Activated T-cell treated with anti-CD3 and anti-CD28 coated beads, Interleukin-2, amount 50 U/mL, for 24 hours (primary cell): ENCODE results near the gene SACS.

Experiments
- DNase-seq: peaks from one replicate; pipeline ENCODE4 v3.0.0-alpha.2; 2020
- H3K27ac Mint-ChIP-seq: 2 replicates; pipeline ENCODE4 v1.8.0; 2020; ENCODE audit warnings: mild to moderate bottlenecking, mixed read lengths
- H3K27me3 Mint-ChIP-seq: 2 replicates; pipeline ENCODE4 v1.8.0; 2020; ENCODE audit warnings: mixed read lengths
- H3K36me3 Mint-ChIP-seq: 2 replicates; pipeline ENCODE4 v1.8.0; 2020; ENCODE audit warnings: low read depth, mixed read lengths
- H3K4me1 Mint-ChIP-seq: 2 replicates; pipeline ENCODE4 v1.8.0; 2020; ENCODE audit warnings: low read depth, mixed read lengths
- H3K4me3 Mint-ChIP-seq: 2 replicates; pipeline ENCODE4 v1.8.0; 2020; ENCODE audit warnings: mild to moderate bottlenecking, moderate library complexity, mixed read lengths
- H3K9me3 Mint-ChIP-seq: 2 replicates; pipeline ENCODE4 v1.8.0; 2020; ENCODE audit warnings: mixed read lengths

Gene SACS, protein sequence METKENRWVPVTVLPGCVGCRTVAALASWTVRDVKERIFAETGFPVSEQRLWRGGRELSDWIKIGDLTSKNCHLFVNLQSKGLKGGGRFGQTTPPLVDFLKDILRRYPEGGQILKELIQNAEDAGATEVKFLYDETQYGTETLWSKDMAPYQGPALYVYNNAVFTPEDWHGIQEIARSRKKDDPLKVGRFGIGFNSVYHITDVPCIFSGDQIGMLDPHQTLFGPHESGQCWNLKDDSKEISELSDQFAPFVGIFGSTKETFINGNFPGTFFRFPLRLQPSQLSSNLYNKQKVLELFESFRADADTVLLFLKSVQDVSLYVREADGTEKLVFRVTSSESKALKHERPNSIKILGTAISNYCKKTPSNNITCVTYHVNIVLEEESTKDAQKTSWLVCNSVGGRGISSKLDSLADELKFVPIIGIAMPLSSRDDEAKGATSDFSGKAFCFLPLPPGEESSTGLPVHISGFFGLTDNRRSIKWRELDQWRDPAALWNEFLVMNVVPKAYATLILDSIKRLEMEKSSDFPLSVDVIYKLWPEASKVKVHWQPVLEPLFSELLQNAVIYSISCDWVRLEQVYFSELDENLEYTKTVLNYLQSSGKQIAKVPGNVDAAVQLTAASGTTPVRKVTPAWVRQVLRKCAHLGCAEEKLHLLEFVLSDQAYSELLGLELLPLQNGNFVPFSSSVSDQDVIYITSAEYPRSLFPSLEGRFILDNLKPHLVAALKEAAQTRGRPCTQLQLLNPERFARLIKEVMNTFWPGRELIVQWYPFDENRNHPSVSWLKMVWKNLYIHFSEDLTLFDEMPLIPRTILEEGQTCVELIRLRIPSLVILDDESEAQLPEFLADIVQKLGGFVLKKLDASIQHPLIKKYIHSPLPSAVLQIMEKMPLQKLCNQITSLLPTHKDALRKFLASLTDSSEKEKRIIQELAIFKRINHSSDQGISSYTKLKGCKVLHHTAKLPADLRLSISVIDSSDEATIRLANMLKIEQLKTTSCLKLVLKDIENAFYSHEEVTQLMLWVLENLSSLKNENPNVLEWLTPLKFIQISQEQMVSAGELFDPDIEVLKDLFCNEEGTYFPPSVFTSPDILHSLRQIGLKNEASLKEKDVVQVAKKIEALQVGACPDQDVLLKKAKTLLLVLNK (N-terminal part only)

DNA sequence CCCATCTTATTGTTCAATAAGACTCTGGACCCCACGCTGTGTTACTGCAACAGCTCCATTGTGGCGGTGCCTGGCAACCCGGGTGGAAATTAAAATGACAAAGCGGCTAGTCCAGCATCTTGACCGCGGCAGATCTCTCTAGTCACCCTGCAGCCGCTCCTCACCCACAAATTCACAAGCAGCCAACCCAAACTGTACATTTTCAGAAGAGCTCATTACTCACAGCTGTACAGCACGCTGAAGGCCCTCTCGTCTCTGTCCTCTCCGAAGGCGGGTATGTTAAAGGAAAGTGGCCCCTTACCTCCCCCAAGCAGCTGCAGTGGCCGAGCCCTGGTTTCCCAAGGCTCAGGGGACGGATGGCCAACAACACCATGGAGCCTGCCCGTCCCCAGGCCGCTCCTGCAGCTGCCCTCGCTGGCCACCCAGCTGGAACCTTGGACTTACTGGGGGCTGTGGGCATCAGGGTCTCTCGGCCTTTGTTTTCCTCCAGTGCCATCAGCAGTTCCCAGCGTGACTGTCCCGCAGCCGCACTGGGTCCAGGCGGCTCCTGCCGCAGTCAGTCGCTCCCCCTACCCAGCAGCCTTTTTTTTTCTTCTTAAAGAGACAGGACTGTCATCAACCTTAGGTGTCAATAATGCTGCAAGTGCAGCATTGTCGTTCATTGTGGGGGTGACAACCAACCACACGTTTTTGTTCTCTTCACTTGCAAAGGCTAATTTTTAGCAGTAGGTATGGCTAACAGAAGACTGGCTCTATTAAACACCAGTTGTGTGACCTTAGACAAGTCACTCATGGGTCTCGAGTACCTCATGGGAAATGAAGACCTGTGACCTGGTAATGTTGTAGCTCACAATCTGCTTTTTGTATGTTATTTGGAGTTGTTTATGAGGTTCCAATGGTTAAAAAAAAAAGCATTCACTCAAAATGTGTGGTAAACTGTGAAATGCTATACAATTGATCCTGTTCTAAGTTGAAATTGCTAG lies at the start of gene SACS:
TSS of gene SACS (minus strand) at position 532 of the 983 bp plus-strand sequence. CDS start 22,463 bp downstream, outside the sequence.
- Mint-ChIP-seq H3K9me3 (no peaks in the 10 kb centered on the region), H3K4me3 (no peak within 1 kb of the TSS), H3K27me3 (peaks cover 37% of the 10 kb centered on the region), H3K27ac (no peak within 1 kb of the TSS), H3K36me3 (no peaks in the 10 kb centered on the region), H3K4me1 (peaks cover 4% of the 10 kb centered on the region)
- DNase-seq = no peak

DNA sequence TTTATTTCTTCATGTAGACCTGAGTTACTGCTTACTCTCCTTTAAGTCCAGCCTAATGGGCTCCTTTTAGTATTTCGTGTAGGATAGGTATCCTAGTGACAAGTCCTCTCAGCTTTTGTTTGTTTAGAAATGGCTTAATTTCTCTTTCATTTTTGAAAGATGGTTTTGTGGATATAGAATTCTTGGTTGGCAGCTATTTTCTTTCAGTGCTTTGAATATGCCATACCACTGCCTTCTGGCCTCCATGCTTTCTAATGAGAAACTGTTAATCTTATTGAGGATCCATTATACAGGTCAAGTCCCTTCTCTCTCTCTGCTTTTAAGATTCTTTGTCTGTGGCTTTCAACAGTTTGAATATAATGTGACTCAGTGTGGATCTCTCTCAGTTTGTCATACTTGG lies 46.8 kb upstream of the SACS start:
- Mint-ChIP-seq H3K27ac (no peak overlapping the region), H3K9me3 (peaks cover 26% of the 10 kb centered on the region), H3K36me3 (no peaks in the 10 kb centered on the region), H3K4me1 (no peaks in the 10 kb centered on the region), H3K4me3 (no peak overlapping the region), H3K27me3 (peaks cover 28% of the 10 kb centered on the region)
- no peak for DNase-seq

DNA sequence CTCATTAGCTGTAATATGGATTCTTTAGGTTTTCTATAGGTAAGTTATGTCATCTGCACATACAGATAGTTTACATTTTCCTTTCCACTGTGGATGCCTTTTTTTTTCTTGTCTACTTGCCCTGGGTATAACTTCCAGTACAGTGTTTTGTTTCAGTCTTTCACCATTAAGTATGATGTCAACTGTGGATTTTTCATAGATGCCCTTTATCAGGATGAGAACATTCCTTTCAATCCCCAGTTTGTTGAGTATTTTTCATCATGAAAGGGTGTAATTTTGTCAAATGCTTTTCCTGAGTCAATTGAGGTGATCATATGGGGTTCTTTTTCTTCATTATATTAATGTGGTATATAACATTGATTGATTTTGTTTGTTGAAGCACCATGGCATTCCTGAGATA lies 43.6 kb upstream of the SACS start:
- H3K4me1 Mint-ChIP-seq = no peaks in the 10 kb centered on the region
- H3K27ac Mint-ChIP-seq = no peak overlapping the region
- no peaks in the 10 kb centered on the region for H3K36me3 Mint-ChIP-seq
- peaks cover 20% of the 10 kb centered on the region for H3K9me3 Mint-ChIP-seq
- H3K27me3 Mint-ChIP-seq = peaks cover 20% of the 10 kb centered on the region
- no peak for DNase-seq
- no peak overlapping the region for H3K4me3 Mint-ChIP-seq

DNA sequence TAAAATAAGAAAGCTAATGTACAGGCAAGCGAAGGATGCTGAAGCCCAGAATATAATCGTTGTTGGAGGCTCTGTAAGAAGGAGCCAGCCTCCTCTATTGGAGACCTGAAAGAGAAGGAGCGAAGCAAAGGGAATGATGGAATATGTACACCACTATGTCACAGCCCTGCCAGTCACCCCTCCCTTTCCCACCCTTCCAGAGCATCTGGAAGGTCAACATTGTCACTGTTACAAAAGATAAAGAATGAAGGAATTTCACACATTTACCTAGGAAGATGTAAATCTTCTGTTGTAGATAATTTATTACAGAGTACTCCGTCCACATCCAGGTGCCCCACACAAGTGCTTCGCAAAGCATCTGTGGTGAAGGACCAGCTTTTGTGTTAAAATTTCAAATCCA lies 39.7 kb upstream of the SACS start:
- Mint-ChIP-seq H3K9me3 (no peaks in the 10 kb centered on the region), H3K27me3 (peaks cover 12% of the 10 kb centered on the region), H3K4me3 (no peak overlapping the region), H3K4me1 (no peaks in the 10 kb centered on the region), H3K27ac (no peak overlapping the region), H3K36me3 (no peaks in the 10 kb centered on the region)
- no peak for DNase-seq

DNA sequence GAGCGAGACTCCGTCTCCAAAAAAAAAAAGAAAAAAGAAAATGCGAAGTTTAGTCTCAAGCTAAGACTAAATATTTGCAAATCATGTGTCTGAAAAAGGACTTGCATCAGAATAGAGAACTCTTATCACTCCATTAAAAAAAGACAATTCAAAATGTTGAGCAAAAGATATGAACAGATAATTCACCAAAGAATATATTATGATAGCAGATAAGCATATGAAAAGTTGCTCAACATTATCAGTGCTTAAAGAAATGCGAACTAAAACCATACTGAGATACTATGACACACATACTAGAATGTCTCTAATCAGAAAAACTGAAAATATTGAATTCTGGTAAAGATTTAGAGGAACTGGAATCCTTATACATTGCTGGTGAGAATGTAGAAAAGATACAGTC lies 38.7 kb upstream of the SACS start:
- DNase-seq = no peak
- Mint-ChIP-seq H3K36me3 (no peaks in the 10 kb centered on the region), H3K27me3 (peaks cover 11% of the 10 kb centered on the region), H3K27ac (no peak overlapping the region), H3K4me3 (no peak overlapping the region), H3K4me1 (no peaks in the 10 kb centered on the region), H3K9me3 (no peaks in the 10 kb centered on the region)

DNA sequence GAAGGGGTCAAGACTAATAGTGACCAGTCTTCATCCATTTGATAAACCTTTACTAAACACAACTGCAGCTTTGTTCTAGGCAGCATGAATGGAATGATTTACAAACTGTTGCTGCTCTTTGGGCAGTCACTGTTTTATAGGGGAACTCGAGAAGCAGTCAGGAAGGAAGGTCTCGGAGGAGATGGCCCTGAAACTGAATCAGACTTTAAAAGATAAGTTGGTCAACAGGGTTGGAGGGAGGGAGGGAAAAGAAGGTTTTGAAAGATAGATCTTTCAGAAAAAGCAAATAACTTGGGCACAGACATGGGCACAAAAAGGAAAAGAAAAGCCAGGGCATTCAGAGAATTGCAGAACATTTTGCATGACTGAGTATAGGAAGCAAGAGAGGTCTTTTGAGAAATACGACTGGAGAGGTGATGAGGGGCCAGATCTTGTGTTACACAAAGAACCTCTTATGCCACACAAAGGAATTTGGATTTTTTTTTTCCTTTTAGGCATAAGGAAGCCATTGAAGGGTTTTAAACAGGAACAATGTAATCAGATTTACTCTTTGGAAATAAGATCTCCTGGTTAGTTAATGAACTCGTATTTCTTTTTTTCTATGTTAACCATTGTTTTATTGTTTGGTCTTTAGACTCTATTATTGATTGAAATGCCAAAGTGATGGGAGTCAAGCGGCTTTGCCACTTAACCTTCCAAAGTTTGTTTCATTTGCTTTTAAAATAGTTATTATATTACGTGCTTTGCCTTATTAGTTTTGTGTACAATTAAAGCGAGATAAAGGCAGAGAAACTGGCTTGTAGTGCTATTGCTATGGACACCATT lies 37.5 kb upstream of the SACS start:
- Mint-ChIP-seq H3K9me3 (no peaks in the 10 kb centered on the region), H3K27me3 (peaks cover 6% of the 10 kb centered on the region), H3K4me3 (no peak overlapping the region), H3K27ac (no peak overlapping the region), H3K4me1 (peaks cover 7% of the 10 kb centered on the region), H3K36me3 (no peaks in the 10 kb centered on the region)
- DNase-seq = no peak

DNA sequence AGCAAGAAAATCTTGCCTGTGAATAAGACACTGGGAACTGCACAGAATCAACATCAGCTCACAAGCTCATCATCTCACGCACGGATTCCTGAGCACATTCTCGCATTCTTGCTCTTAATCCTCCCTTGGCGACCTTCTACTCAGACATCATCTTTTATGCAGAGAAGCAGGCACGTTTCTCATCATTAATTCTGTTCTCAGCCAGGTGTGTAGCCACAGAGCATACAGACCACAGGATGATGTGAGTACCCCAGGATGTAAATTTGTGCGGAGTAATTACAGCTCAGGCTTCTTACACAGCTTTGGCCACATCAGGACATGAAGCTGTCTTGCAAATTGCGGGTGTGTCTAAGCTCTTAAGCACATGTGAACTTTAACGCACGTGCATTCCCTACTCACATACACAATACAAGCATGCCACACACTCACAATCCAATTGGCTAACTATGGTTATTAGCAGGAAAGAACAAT lies 36.5 kb upstream of the SACS start:
- DNase-seq = no peak
- Mint-ChIP-seq H3K27ac (no peak overlapping the region), H3K4me3 (no peak overlapping the region), H3K9me3 (no peaks in the 10 kb centered on the region), H3K27me3 (peaks cover 4% of the 10 kb centered on the region), H3K36me3 (no peaks in the 10 kb centered on the region), H3K4me1 (peaks cover 11% of the 10 kb centered on the region)

DNA sequence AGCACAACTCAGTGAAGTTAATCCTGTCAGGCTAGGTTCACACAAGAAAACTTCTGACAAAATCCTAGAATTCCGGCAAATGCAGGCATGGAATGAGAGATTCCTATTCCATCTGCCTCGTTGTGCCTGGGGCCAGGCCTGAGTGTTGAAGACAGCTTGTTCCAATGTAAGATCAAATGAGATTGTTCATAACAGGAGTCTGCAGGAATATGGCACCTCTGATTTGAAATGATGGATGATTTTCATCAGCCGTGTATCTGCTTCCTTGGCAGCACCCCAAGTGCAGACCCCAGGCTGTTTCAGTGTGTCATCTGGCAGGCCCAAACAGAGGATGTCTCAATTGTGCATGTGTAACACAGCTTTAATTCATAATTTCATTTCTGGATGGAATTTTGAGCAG lies 35.3 kb upstream of the SACS start:
- Mint-ChIP-seq H3K4me3 (no peak overlapping the region), H3K36me3 (no peaks in the 10 kb centered on the region), H3K4me1 (peaks cover 12% of the 10 kb centered on the region), H3K9me3 (no peaks in the 10 kb centered on the region), H3K27me3 (no peaks in the 10 kb centered on the region), H3K27ac (no peak overlapping the region)
- no peak for DNase-seq

DNA sequence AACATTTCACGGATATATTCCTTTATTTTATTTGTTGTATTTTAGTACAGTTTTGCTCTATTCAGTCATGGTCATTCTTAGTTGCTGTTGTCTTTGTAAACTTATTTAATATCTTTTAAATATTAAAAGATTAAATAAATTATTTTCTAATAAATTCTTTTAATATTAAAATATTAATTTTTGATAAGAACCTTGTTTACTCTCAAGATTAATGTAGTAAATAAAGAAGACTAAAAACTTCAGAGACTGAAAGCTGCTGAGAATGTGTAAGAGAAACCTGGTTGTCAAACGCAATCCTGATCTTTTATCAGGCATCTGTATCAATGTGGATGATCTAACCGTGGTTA lies 34.4 kb upstream of the SACS start:
- H3K27ac Mint-ChIP-seq = no peak overlapping the region
- peaks cover 16% of the 10 kb centered on the region for H3K4me1 Mint-ChIP-seq
- no peaks in the 10 kb centered on the region for H3K27me3 Mint-ChIP-seq
- H3K9me3 Mint-ChIP-seq = no peaks in the 10 kb centered on the region
- no peaks in the 10 kb centered on the region for H3K36me3 Mint-ChIP-seq
- DNase-seq = no peak
- no peak overlapping the region for H3K4me3 Mint-ChIP-seq

DNA sequence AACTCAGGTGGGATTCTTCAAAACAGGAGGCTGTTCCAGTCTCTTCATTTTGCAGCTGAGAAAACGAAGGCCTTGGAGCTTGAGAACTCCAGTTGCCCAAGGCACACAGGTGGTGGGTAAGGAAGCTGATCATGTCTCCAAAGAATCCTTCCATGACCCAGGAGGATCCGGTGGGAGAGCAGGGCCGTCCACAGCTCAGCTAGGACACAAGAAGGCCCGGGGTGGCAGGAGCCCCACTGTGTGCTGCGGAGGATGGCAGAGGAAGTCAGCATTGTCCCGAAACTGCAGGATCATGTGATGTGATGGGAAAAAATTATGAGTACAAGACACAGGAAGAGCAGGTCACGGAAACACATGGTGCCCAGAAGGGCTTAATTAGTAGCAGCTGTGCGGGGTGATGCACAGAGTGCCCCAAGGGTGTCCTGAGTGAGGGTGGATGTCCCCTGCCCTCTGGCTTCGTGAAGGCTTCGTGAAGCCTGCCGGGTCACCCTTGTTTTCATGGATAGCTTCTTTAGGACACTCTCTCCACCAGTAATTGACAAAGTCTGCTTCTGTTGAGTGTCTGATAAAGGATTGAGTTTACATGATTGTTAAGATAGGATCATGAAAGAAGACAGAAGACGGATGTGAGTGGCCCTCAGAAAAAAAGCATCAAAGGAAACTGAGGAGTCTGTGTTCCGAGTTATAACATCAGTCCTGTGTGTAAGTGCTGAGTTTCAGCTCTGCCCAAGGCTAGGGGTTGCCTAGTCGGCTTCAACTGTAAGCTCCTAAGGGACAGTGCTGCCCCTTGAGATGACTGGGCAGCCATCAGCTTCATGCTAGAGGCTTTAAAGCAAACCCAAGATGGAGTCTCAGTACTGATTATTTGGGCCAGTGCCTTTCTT lies 33.8 kb upstream of the SACS start:
- H3K9me3 Mint-ChIP-seq = no peaks in the 10 kb centered on the region
- H3K4me3 Mint-ChIP-seq = no peak overlapping the region
- H3K27me3 Mint-ChIP-seq = no peaks in the 10 kb centered on the region
- no peaks in the 10 kb centered on the region for H3K36me3 Mint-ChIP-seq
- DNase-seq = no peak
- H3K27ac Mint-ChIP-seq = no peak overlapping the region
- peaks cover 16% of the 10 kb centered on the region for H3K4me1 Mint-ChIP-seq

DNA sequence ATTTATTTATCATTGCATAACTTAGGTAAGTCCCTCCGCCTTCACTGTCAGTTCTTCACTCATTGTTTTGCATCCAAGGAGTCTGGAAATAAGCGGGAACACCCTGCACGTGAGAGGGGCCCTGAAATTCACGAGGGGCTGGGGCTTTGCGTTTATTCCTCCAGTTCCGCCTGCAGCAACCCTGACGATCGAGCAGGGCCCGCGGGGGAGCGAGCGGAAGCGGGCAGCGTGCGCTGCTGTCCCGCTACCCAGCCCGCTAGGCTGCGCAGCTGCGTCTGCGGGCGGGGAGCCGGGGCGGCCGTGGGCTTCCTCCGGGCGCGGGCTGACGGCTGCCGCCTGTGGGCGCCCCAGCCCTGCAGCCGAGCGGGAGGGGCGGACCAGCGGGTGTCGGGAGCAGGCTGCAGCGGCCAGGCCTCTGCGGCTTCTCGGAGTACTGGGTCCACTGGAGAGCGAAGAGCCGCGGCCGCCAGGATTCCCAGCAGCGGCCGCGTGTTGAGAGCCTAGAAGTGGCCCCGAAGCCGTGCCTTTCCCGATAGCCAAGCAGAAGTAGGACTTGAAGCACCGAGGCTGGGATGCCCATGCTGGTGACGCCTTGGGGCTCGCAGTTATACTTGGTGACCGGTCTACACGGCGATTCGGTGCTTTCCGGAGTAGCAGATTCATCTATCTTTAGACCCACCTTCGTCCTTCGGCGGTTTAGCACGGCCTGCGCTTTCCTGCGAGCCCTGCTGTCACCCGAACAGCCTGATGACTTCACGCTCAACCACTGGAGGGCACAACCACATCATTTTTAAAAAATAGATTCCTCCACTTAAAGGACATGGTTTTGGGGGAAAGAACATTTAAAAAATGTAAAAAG lies 32.9 kb upstream of the SACS start:
- peak; percentile 79 for DNase-seq
- no peaks in the 10 kb centered on the region for H3K27me3 Mint-ChIP-seq
- H3K27ac Mint-ChIP-seq = no peak overlapping the region
- no peaks in the 10 kb centered on the region for H3K36me3 Mint-ChIP-seq
- no peaks in the 10 kb centered on the region for H3K9me3 Mint-ChIP-seq
- peaks cover 16% of the 10 kb centered on the region for H3K4me1 Mint-ChIP-seq
- peak overlapping the region; percentile 54 for H3K4me3 Mint-ChIP-seq

DNA sequence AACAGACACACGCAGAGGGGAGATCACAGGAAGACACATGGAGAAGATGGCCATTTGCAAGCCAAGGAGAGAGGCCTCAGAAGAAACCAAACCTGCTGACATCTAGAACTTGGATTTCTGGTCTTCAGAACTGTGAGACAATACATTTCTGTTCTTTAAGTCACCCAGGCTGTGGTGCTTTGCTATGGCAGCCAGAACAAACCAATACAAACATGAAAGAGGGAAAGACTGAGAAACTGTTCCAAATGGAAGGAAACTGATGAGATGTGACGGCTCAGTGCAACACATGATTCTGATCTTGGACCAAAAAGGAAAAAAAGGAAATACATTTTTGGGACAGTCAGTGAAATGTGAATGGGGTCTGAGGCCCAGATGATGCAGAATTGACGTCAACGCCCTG lies 30.2 kb upstream of the SACS start:
- H3K36me3 Mint-ChIP-seq = no peaks in the 10 kb centered on the region
- no peak for DNase-seq

More for the DNA sequence above, 30.2 kb upstream of the SACS start:
- Mint-ChIP-seq H3K9me3 (no peaks in the 10 kb centered on the region), H3K27ac (no peak overlapping the region), H3K27me3 (peaks cover 4% of the 10 kb centered on the region), H3K4me1 (peaks cover 16% of the 10 kb centered on the region), H3K4me3 (no peak overlapping the region)
